Measurements from ENCODE around the gene ZIC2.

The ZIC2 gene

GRCh38 chr13:99959540-99960230, 21.9 kb upstream of the ZIC2 start:
- no peak for DNase-seq (ENCODE audit: low read depth)

- no peak for DNase-seq (ENCODE audit: low read depth)
Measured at GRCh38 chr13:99960663-99961311, 20.8 kb upstream of the ZIC2 start.

- no peak for DNase-seq (ENCODE audit: low read depth)
Measured at GRCh38 chr13:99961636-99962035, 19.9 kb upstream of the ZIC2 start.

GRCh38 chr13:99962242-99962641, 19.3 kb upstream of the ZIC2 start:
- DNase-seq (ENCODE audit: low read depth): no peak

GRCh38 chr13:99963816-99964339, 17.7 kb upstream of the ZIC2 start:
- DNase-seq (ENCODE audit: low read depth): no peak

GRCh38 chr13:99965329-99966000, 16.1 kb upstream of the ZIC2 start:
- no peak for DNase-seq (ENCODE audit: low read depth)

GRCh38 chr13:99966064-99966805, 15.3 kb upstream of the ZIC2 start:
- no peak for DNase-seq (ENCODE audit: low read depth)

GRCh38 chr13:99967498-99967868, 14.1 kb upstream of the ZIC2 start:
- no peak for DNase-seq (ENCODE audit: low read depth)

GRCh38 chr13:99967869-99968520, 13.6 kb upstream of the ZIC2 start:
- no peak for DNase-seq (ENCODE audit: low read depth)

- DNase-seq (ENCODE audit: low read depth): no peak
Measured at GRCh38 chr13:99968521-99969452, 12.8 kb upstream of the ZIC2 start.

- no peak for DNase-seq (ENCODE audit: low read depth)
Measured at GRCh38 chr13:99969453-99969918, 12.1 kb upstream of the ZIC2 start.

- DNase-seq (ENCODE audit: low read depth): no peak
Measured at GRCh38 chr13:99969919-99970650, 11.5 kb upstream of the ZIC2 start.

GRCh38 chr13:99970651-99971575, 10.7 kb upstream of the ZIC2 start:
- DNase-seq (ENCODE audit: low read depth): no peak

- no peak for DNase-seq (ENCODE audit: low read depth)
Measured at GRCh38 chr13:99971576-99972189, 9.9 kb upstream of the ZIC2 start, which contains the start of gene ZIC5. TSS of gene ZIC5 (minus strand) at chr13:99971767. CDS start at chr13:99971603, 164 bp downstream.

GRCh38 chr13:99972190-99972731, 9.3 kb upstream of the ZIC2 start:
- no peak for DNase-seq (ENCODE audit: low read depth)

- DNase-seq (ENCODE audit: low read depth): no peak
Measured at GRCh38 chr13:99973163-99973807, 8.3 kb upstream of the ZIC2 start.

- DNase-seq (ENCODE audit: low read depth): no peak
Measured at GRCh38 chr13:99973808-99974185, 7.8 kb upstream of the ZIC2 start.
